Measurements from ENCODE around the gene FBL. TPM values are rescaled to one million over a fixed set of nuclear protein-coding genes. Genes with fewer than 3 reads are reported as not detected.

The FBL gene
- total RNA-seq, 2 donors from 2014 or later = 52.7 to 103 TPM

- DNase-seq (ENCODE audit: low spot score) = no peak
- no peak overlapping the region for H3K4me3 ChIP-seq
- H3K4me1 ChIP-seq (ENCODE audit: control insufficient read depth in 1 of 2, low read depth in 2 of 2) = no peaks in the 10 kb centered on the region
- no peaks in the 10 kb centered on the region for H3K27me3 ChIP-seq (replicated peaks; ENCODE audit: insufficient read depth)
- no peaks in the 10 kb centered on the region for H3K36me3 ChIP-seq
- no peak overlapping the region for H3K27ac ChIP-seq
- peaks cover 6% of the 10 kb centered on the region for H3K9me3 ChIP-seq
- no peak for TF ChIP-seq CTCF (IDR thresholded peaks at IDR 0.05)
- ATAC-seq (ENCODE audit: insufficient number of reproducible peaks, low FRiP score, low read depth) = no peak
Measured at GRCh38 chr19:39788244-39788643, 57.9 kb downstream of the FBL start.

Other genes starting within 250 kb of the FBL start
- not detected for gene LGALS13, start 243.9 kb downstream of the FBL start, total RNA-seq
- gene LGALS16, start 190.5 kb downstream of the FBL start, total RNA-seq = not detected
- gene LGALS14, start 141.9 kb downstream of the FBL start, total RNA-seq = not detected
- gene CLC, start 108.3 kb downstream of the FBL start, total RNA-seq = not detected
- gene LEUTX, start 67.5 kb downstream of the FBL start, total RNA-seq = not detected
- 10 to 100 TPM in 1 of 2 donors, 1 to 10 TPM in 1; 8.9 to 10.2 TPM for gene DYRK1B, start 12.2 kb downstream of the FBL start, total RNA-seq
- gene FCGBP, start 88.3 kb upstream of the FBL start, total RNA-seq = 100 to 1,000 TPM; 120 to 142 TPM
- gene PSMC4, start 124.8 kb upstream of the FBL start, total RNA-seq = 10 to 100 TPM; 71.1 to 93.1 TPM
- 1 to 10 TPM; 5.8 to 8.5 TPM for gene ZNF546, start 150.7 kb upstream of the FBL start, total RNA-seq
- 10 to 100 TPM; 21.2 to 25.3 TPM for gene ZNF780B, start 209.9 kb upstream of the FBL start, total RNA-seq
- gene ZNF780A, start 244.6 kb upstream of the FBL start, total RNA-seq = 10 to 100 TPM in 1 of 2 donors, 1 to 10 TPM in 1; 8.9 to 17.7 TPM